ENCODE data around the gene PRKCH. TPM values are rescaled to one million over a fixed set of nuclear protein-coding genes. Genes with fewer than 3 reads are reported as not detected.

The PRKCH gene
- polyA plus RNA-seq, 2 of the 4 experiments (the other 2 are of a cell fraction), result 10.0 to 10.2 TPM

DNA sequence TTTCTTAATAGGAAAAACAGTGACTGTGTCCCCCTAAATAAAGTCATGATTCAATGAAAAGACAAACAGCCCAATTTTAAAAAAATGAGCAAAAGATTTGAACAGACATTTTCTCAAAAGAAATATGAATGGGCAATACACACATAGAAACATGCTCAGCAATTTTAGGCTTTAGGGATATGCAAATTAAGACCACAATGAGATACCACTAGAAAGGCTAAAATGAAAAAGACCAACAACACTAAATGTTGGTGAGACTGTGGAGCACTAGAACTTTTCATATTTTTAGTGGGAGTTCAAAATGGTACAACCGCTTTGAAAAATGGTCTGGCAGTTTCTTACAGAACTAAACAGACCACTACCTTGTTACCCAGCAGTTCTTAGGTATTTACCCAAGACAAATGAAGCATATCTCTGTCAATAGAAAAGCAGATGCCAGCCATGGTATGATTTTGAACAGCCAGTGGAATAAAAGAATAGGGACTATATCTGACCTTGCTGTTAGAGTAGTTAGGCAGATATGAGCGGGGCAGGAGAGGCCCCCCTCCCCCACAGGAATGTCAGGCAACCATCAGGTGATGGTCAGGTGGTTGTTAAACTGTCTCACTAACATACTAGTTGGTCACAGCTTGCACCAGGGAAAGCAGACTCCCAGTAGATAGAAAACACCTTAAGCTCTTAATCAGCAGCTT lies 108.8 kb downstream of the PRKCH start:
- DNase-seq (ENCODE audit: low read depth in 1 of 2, low spot score in 1 of 2), result no peak
- TF ChIP-seq FOXS1 (CRISPR knock-in tag; IDR thresholded peaks at IDR 0.05) (no peak), TFCP2L1 (CRISPR knock-in tag; IDR thresholded peaks at IDR 0.05) (no peak), ZC3H11A (IDR thresholded peaks at IDR 0.05) (no peak), HOXB5 (CRISPR knock-in tag; IDR thresholded peaks at IDR 0.05) (no peak), CBX2 (IDR thresholded peaks at IDR 0.05; ENCODE audit: borderline replicate concordance, low read depth) (no peak), NFE2L2 (conservative IDR thresholded peaks at IDR 0.05; ENCODE audit: low read length) (no peak), HEYL (CRISPR knock-in tag; IDR thresholded peaks at IDR 0.05) (no peak), HDAC2 (IDR thresholded peaks at IDR 0.05) (no peak), NPAS2 (CRISPR knock-in tag; IDR thresholded peaks at IDR 0.05; ENCODE audit: borderline replicate concordance) (no peak), HOXB13 (CRISPR knock-in tag; IDR thresholded peaks at IDR 0.05; ENCODE audit: low read depth) (no peak), JUN (IDR thresholded peaks at IDR 0.05) (no peak), CHD4 (IDR thresholded peaks at IDR 0.05; ENCODE audit: borderline replicate concordance) (no peak), RAD21 (conservative IDR thresholded peaks at IDR 0.05 in 1 of 2, IDR thresholded peaks at IDR 0.05 in 1 of 2) (no peak), CHD2 (IDR thresholded peaks at IDR 0.05; ENCODE audit: low read length, partially characterized antibody) (no peak), EHF (CRISPR knock-in tag; IDR thresholded peaks at IDR 0.05) (no peak), KDM1A (IDR thresholded peaks at IDR 0.05; ENCODE audit: low read depth) (no peak)
- TF ChIP-seq, protein P1, sequence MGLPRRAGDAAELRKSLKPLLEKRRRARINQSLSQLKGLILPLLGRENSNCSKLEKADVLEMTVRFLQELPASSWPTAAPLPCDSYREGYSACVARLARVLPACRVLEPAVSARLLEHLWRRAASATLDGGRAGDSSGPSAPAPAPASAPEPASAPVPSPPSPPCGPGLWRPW (IDR thresholded peaks at IDR 0.05), result no peak
- TF ChIP-seq, protein P2, sequence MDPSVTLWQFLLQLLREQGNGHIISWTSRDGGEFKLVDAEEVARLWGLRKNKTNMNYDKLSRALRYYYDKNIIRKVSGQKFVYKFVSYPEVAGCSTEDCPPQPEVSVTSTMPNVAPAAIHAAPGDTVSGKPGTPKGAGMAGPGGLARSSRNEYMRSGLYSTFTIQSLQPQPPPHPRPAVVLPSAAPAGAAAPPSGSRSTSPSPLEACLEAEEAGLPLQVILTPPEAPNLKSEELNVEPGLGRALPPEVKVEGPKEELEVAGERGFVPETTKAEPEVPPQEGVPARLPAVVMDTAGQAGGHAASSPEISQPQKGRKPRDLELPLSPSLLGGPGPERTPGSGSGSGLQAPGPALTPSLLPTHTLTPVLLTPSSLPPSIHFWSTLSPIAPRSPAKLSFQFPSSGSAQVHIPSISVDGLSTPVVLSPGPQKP (IDR thresholded peaks at IDR 0.05; ENCODE audit: low read depth, low read length), result no peak
- TF ChIP-seq, protein P3, sequence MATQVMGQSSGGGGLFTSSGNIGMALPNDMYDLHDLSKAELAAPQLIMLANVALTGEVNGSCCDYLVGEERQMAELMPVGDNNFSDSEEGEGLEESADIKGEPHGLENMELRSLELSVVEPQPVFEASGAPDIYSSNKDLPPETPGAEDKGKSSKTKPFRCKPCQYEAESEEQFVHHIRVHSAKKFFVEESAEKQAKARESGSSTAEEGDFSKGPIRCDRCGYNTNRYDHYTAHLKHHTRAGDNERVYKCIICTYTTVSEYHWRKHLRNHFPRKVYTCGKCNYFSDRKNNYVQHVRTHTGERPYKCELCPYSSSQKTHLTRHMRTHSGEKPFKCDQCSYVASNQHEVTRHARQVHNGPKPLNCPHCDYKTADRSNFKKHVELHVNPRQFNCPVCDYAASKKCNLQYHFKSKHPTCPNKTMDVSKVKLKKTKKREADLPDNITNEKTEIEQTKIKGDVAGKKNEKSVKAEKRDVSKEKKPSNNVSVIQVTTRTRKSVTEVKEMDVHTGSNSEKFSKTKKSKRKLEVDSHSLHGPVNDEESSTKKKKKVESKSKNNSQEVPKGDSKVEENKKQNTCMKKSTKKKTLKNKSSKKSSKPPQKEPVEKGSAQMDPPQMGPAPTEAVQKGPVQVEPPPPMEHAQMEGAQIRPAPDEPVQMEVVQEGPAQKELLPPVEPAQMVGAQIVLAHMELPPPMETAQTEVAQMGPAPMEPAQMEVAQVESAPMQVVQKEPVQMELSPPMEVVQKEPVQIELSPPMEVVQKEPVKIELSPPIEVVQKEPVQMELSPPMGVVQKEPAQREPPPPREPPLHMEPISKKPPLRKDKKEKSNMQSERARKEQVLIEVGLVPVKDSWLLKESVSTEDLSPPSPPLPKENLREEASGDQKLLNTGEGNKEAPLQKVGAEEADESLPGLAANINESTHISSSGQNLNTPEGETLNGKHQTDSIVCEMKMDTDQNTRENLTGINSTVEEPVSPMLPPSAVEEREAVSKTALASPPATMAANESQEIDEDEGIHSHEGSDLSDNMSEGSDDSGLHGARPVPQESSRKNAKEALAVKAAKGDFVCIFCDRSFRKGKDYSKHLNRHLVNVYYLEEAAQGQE (IDR thresholded peaks at IDR 0.05), result no peak
- ATAC-seq, result no peak
- Histone ChIP-seq H3K4me1 (peaks cover 36% of the 10 kb centered on the region), H3K9me3 (no peaks in the 10 kb centered on the region), H3K27ac (0 out of 6 replicates have a peak overlapping the region, but pooled peaks of 1 of the 2 experiments have one; percentile 7), H3K4me2 (no peak overlapping the region), H3K4me3 (no peak overlapping the region)
- POLR2A ChIA-PET, result no interaction called here
- WGBS (ENCODE audit: missing lambda C conversion rate), result 52% methylated on average over 2 of the region's 2 CpGs
- CTCF ChIA-PET, result no interaction called here
- no peak for FAIRE-seq

DNA sequence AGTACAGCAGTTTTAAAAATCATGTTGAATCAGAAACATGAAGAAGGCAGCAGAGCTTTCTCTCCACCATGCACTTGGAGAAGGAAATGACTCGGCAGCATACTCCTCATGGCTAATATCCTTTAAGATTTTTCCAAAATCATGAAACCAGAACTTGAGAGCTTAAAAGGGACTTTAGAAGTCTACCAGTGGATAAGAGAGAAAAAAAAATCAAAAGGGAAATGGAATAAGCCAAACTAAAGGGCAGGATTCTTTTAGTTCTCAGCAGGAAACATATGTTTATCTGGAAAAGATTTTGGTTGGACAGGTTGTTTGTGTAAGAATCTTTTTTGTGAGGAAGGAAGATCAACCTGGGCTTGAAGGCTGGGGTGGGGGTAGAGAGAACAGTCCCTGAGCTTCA lies 111.8 kb downstream of the PRKCH start:
- POLR2A ChIA-PET, result interaction anchor here (0.6 kb wide), 1 partner anchor 116 kb away, joined by 4 read pairs; no protein-coding TSS in a partner anchor
- no peak for FAIRE-seq
- 71% methylated on average over 1 of the region's 1 CpG for WGBS (ENCODE audit: missing lambda C conversion rate)
- peak overlapping the region; percentile 36; the same call in 1 of the 3 replicates for H3K4me2 ChIP-seq
- no peak overlapping the region for H3K4me3 ChIP-seq
- peak overlapping the region; percentile 52 to 73 for H3K27ac ChIP-seq
- H3K4me1 ChIP-seq, result peaks cover 55% of the 10 kb centered on the region
- DNase-seq (ENCODE audit: low read depth in 1 of 2, low spot score in 1 of 2), result no peak
- no peak for ATAC-seq
- CTCF ChIA-PET, result interaction anchor here (0.8 to 1.3 kb wide), 3 partner anchors 13 to 152 kb away, joined by 3 read pairs; partner anchors contain the start of gene TMEM30B
- TF ChIP-seq SREBF2 (IDR thresholded peaks at IDR 0.05) (no peak), MAZ (IDR thresholded peaks at IDR 0.05; ENCODE audit: borderline replicate concordance, low read depth, low read length) (no peak), TP53 (CRISPR knock-in tag; IDR thresholded peaks at IDR 0.05) (no peak), TFCP2L1 (CRISPR knock-in tag; IDR thresholded peaks at IDR 0.05) (no peak), CEBPB (IDR thresholded peaks at IDR 0.05) (no peak)
- TF ChIP-seq, protein P2 (IDR thresholded peaks at IDR 0.05; ENCODE audit: low read depth, low read length), result no peak
- no peaks in the 10 kb centered on the region for H3K9me3 ChIP-seq

All from A549 (cell line).